HuH-7.5 (cell line): Measurements from ENCODE around the gene RASL11A.
"Not testable (repeated sequence)": the region's sequence is repeated elsewhere in the genome, so short reads cannot be mapped to it uniquely, and the experiment has no call there.

Experiments used
- DNase-seq: peaks from one replicate; pipeline ENCODE4 v3.0.0; 2011; ENCODE audit warnings: low spot score

RASL11A gene

DNA sequence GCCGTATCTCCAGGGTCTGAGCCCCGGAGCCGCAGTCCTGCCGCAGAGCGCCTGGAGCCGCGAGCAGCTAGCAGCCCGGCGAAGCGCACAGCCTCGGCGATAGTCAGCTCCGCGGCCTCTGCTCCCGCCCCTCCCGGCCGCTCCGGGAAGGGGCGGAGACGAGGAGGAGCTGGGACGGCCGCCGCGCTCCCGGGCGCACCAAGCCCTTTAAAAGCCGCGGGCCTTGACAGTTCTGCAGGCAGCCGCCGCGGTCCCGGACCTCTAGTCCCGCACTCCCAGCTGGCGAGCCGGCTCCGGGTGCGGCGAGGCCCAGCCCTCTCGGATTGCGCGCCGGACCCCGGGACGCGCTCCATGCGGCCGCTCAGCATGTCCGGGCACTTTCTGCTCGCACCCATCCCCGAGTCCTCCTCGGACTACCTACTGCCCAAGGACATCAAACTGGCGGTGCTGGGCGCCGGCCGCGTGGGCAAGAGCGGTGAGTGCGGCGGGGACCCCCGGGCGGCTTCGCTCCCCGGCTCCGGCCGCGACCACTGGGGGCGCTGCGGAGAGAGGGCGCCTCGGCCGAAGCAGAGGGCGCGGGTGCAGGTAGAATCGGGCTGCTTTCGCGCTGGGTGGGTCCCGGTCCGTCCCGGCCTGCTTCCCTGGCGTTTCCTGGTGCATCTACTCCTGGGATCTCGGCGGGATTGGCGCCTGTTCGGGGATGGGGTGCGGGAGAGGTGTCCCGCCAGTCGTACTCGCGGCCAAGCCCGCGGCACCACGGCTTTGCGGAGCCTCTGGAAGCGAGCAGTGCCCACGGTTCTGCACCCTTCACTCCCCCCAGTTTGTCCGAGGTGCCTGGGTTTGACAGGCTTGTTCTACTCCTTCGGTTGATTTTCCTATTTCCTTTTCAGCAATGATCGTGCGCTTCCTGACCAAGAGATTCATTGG lies at the start of gene RASL11A:
TSS of gene RASL11A (plus strand) at position 237 of the 927 bp plus-strand sequence. CDS start at position 352, 115 bp downstream.
- DNase-seq, result peak; percentile 61

DNA sequence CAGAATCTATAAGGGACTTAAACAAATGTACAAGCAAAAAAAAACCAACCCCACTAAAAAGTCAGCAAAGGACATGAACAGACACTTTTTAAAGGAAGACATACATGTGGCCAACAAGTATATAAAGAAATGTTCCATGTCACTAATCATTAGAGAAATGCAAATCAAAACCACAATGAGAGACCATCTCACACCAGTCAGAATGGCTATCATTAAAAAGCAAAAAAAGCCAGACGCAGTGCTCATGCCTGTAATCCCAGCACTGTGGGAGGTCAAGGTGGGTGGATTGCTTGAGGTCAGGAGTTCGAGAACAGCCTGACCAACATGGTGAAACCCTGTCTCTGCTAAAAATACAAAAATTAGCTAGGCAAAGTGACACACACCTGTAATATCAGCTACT lies 48.5 kb upstream of the RASL11A start:
- DNase-seq, result not testable (repeated sequence)

DNA sequence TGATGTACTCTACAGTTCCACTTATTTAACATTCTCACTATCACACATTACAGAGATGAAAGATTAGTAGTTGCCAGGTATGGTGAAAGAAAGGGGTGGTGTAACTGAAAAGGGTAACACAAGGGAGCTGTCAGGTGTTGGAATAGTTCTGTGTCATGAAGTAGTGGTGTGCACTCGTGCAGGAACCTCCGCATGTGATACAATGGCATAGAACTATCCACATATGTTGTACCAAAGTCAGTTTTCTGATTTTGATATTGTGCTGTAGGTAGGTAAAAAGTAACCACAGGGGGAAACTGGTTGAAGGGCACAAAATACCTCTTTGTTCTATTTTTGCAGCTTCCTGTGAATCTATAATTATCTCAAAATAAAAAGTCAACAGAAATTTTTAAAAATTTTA lies 43.6 kb upstream of the RASL11A start:
- DNase-seq, result no peak

- DNase-seq, result no peak
These were observed 42.5 kb upstream of the RASL11A start for GRCh38 chr13:27228131-27228530.

- no peak for DNase-seq
These were observed 41.0 kb upstream of the RASL11A start for GRCh38 chr13:27229642-27230041.

DNA sequence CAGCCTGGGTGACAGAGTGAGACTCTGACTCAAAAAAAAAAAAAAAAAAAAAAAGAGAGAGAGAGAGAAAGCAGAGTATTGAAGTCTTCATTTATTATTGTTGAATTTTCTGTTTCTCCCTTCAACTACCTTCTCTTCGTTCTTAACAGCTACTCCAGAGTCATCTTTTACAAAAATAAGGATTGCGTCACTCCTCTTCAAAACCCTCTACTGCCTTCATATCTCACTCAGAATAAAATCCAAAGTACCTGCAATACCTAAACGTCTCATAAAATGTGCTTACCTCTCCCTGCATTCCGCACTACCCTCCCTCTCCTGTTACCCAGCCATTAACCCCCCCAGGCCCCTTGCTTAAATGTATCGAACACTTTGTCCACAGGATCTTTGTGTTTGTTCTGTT lies 36.7 kb upstream of the RASL11A start:
- no peak for DNase-seq

GRCh38 chr13:27236478-27236877 lies 34.2 kb upstream of the RASL11A start:
- DNase-seq, result no peak

DNA sequence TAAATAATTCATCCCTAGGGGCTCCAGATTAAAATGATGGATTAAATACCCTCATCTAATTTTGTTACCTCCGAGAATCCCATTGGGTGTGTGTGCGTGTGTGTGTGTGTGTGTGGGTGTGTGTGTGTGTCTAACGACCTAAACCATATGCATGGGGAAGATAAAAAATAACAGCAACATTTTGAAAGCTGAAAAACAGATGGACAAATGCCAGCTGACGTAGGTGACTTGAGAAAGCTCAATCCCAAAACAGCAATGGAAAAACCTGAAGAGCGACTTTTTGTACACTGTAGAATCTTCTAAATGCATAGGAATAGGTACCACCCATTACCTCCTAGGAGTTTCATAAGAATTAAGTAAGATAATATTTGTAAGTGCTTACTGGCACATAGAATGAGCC lies 27.9 kb upstream of the RASL11A start:
- no peak for DNase-seq

- DNase-seq, result no peak
These were observed 25.0 kb upstream of the RASL11A start for GRCh38 chr13:27245610-27246009.

DNA sequence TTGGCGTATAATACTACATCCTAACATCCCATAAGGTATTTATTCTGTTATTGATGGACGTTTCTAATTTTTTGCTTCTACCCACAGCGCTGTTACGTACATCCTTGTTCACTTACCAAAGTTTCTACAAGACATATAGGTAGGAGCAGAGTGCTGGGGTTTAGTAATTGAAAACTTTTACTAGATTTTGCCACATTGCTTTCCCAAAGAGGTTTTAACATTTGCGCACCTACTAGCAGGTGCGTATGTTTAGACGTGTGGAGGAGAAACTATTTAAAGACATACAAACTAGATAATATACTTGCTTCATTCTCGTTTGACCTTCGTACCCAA lies 19.8 kb upstream of the RASL11A start:
- no peak for DNase-seq

GRCh38 chr13:27251166-27252091 lies 19.2 kb upstream of the RASL11A start, which contains the start of gene RPL21:
Gene RPL21 (plus strand): TSS chr13:27251558. CDS start chr13:27253777, 2,219 bp downstream.
- DNase-seq, result peak; percentile 70

DNA sequence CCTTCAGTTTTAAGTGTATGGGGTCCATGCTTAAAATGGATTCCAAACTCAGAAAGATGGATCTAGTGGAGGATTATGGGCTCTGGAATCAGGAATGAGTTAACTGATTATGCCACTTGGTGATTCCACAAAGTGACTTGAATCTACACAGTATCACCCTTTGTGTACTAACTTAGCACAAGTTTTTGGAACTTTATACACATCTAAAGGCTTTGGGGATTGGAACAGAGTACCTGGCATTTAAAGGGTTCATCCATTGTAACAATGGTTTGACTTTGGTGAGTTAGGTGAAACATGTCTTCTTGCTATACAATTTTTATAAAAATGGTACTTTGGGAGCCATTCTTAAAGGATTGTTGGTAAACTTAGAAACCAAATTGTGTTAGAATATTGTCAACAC lies 18.2 kb upstream of the RASL11A start:
- no peak for DNase-seq

DNA sequence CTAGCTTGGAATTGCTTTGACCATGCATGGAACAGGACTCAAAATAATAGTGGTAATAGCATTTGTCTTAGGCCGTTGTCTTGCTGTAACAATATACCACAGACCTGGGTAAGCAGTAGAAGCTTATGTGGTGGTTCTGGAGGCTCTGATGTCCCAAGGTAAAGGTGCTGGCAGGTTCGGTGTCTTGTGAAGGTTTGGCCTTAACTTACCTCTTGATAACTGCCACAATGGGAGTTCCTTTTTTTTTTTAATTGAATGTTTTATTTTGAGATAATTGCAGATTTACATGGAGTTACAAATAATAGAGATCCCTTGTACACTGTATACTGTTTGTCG lies 13.4 kb upstream of the RASL11A start:
- no peak for DNase-seq

DNA sequence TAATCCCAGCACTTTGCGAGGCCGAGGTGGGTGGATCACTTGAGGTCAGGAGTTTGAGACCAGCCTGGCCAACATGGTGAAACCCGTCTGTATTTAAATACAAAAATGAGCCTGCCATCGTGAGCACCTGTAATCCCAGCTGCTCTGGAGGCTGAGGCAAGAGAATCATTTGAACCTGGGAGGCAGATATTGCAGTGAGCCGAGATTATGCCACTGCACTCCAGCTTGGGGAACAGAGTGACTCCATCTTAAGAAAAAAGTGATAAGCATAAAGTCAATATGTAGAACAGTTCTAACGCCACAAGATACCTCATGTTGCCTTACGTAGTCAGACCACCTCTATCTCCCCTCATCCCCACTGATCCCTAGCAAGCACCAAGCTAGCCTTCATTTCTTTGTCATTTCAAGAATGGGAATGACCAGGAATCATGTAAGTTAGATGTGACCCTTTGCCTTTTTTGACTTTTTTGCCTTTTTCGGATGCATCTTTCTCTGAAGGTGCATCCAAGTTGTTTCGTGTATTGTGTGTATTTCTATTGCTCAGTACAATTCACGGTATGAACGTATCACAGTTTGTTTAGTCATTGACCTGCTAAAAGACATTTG lies 12.9 kb upstream of the RASL11A start:
- no peak for DNase-seq

DNA sequence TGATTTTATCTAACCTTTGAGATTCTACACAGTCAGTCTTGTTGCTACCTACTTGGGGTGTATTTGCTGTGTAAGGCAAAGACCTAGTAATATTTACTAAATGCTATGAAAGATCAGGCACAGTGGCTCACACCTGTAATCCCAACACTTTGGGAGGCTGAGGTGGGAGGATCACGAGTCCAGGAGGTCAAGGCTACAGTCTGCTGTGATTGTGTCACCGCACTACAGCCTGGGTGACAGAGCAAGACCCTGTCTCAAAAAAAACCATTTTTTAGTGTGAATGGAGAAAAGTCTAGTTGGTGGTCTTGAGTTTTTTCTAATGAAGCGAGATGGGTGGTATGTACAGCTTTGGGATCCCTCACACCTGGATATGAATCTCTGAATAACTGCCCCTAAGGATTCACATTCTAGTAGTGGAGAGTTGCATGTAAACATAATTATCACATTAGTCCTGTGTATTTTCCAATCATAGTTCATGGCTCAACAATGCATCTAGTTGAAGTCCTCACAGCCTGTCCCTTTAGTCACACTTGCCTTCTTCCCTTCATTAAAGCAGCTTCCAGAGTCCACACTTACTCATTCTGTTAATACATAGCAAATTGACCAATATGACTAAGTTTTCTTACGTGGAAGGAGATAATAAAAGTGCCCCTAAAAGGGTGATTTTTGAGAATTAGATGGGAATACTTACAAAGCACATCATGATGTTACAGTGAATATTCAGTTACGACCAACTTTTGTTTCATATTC lies 11.8 kb upstream of the RASL11A start:
- DNase-seq, result no peak

DNA sequence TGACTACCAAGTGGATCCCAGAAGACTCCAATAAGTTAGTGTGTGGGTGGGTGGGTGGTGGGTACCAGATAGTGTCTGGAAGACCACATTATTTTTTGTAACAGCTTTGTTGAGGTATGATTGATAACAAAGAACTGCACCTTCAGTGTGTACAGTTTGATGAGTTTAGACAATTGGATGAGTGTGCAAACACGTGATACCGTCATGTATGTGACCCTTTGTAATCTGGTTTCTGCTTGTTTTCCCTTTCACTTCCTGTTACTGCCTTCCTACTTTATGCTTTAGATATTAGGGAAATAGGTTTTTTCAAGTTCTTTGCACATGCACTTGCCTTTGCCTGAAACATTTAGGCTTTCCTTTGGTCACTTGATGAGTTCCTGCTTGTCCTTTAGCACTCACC lies 10.8 kb upstream of the RASL11A start:
- no peak for DNase-seq

DNA sequence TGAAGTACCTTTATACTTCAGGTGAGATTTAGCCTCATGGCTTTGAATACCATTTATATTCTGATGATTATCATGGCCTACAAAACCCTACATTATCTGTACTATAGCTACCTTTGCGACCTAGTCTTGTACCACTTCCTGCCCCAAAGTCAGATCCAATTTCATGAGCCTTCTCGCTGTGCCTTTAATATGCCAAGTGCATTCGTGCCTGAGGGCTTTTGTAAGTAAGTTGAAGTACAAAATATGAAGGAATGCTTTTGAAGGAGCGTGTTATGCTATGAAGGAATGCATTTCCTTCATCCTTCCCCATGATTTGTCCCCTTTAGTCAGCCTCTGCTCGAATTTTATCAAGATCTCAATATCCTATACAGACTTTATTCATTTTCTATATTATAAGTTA lies 9.2 kb upstream of the RASL11A start:
- DNase-seq, result no peak

DNA sequence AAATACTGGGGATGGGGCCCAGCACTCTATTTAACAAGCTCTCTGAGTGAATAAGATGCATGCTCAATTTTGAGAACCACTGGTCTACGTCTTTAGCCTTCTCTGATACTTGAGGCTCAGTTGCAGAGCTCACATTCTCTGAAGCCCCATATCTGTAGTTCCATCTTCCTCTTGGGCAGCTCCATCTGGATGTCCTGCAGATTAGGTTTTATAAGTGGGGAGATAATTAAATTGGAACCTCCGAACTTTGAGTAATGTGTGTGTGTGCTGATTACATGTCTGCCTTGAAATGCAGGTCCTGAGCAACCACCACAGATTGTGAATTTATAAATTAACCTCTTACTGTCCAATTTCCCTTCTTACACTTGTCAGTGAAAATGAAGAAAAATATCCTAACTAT lies 7.2 kb upstream of the RASL11A start:
- DNase-seq, result no peak

DNA sequence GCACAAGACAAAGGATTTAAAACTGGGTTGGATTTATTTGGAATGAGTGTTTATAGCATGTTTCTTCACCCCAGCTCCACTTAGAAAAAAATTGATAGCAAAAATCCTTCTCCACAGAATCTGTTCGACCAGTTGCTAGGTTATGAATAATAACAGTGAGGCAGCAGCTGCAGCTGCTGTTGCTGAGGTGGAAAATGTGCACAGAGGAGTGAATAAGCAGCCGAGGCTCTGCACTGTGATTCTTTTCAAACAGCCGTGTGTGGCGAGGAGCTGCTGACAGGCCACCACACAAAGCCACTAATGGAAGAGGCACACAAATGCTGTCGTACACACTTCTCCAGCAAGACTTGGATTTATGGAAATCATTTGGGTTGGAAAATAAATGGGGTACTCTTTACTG lies 6.4 kb upstream of the RASL11A start:
- DNase-seq, result no peak

GRCh38 chr13:27264648-27265047 lies 6.0 kb upstream of the RASL11A start:
- DNase-seq, result no peak

- no peak for DNase-seq
These were observed 3.7 kb upstream of the RASL11A start for GRCh38 chr13:27266917-27267316.

GRCh38 chr13:27267596-27267995 lies 3.0 kb upstream of the RASL11A start:
- no peak for DNase-seq
